H4 (cell line): ENCODE data around the gene MTRR. TPM values are rescaled to one million over a fixed set of nuclear protein-coding genes. Genes with fewer than 3 reads are reported as not detected.

Experiments used
- DNase-seq: peaks from one replicate; pipeline ENCODE4 v3.0.0-alpha.2; 2015; ENCODE audit warnings: low spot score
- total RNA-seq: library from RNA; depleted of rRNA; stranded (reverse); fragments of >200 nt; shearing (Covaris generic); gene quantifications from 2 replicates; pipeline ENCODE4 v1.2.3, GENCODE V29; 2014; rRNA removed

MTRR gene
- total RNA-seq = 29.7 and 37.4 TPM in 2 replicates

DNA sequence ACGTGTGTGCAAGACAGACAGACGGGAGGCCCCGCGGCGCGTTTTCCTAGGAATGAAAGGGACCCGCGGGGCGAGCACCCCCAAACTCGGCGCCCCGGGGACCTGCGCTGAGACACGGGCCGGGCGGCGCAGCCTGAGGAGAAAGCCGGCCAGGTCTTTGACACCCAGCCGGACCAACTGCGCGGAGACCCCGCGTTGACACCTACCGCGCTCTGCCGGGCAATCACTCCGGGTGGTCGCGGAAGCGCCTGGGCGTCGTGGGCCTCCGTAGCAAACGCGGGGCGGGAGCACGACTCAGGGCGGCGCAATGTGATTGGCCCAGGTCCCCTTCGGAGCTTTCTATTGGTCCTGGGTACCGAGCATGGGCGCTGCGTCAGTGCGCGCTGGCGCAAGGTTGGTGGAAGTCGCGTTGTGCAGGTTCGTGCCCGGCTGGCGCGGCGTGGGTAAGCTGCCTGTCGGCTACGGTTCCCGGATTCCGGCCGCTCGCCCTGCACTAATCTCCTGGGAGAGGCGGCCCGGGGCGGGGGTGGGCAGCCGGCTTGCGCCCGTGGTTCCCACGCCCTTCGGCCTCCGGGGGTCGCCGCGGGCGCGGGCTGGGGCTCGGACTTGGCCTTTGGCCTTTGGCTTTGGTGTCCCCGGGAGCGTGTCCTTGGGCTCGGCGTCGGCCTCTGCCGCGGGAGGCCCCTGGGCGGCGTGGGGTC is at the start of gene MTRR, which contains the start of gene FASTKD3:
MTRR (plus strand) TSS at position 376 of the 701 bp plus-strand sequence. CDS start 1,647 bp downstream, outside the sequence.
FASTKD3 (minus strand) TSS at position 259 of the 701 bp plus-strand sequence. CDS start 948 bp downstream, outside the sequence.
- peak; percentile 94 for DNase-seq

DNA sequence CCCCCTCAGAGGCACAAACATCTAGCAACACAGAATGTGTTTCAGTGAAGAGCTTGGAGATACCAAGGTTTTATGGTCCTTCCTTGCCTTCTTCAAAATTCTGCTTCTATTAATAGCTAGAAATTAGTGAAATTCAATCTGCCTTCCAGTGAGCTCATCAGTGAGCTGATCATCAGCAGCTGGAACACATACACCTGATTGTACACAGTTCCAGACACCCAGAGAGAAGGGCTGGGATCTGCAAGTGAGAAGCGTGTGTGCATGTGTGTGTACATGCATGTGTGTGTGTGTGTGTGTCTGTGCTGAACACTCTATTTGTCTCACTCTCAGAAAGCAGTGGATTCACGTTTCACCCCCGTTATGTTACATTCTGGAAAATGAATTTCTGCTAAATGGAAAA is 46.5 kb upstream of the MTRR start:
- no peak for DNase-seq

DNA sequence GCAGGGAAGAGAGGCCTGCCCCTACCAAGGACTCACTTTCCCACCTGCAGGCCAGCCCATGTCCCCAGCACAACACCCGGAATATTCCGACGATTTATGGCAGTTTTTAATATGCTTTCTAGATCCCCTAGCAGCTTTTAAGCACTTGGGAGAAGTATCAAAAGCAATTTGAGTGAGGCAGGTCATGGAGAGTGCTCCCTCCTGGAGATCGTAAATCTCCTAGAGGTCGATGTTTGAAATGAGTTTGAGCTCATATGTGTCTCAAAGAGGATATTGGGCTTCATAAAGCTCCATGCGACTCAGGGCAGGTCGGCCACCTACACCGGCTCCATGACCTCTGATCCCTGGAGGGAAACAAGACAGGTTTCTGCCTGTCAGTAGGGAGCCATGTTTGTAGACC is 45.4 kb upstream of the MTRR start:
- no peak for DNase-seq

DNA sequence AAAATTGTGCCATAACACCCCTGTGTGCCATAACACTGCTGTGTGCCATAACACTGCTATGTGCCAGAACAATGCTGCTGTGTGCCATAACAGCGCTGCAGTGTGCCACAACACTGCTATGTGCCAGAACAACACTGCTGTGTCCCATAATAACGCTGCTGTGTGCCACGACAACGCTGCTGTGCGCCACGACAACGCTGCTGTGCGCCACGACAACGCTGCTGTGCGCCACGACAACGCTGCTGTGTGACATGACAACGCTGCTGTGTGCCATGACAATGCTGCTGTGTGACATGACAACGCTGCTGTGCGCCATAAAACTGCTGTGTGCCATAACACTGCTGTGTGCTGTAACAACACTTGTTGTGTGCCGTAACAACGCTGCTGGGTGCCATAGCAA is 44.0 kb upstream of the MTRR start:
- no peak for DNase-seq

DNA sequence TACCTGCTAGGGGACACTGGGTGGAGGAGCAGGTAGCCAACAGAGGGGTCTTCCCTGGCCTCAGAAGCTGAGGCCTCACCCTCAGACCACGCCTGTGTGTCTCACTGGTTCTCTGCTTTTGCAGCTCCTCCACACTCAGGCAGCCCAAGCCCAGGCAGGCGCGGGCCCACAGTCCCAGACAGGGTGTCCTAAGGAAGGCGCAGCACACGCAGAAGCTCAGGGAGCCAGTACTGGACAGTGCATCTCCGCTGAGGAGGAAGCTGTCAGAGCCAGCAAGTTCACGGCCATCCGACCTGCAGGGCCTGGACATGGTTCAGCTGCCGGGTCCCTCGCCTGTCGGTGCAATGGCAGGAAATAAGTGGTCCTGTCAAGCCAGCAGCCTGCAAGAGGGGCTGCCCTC is 43.3 kb upstream of the MTRR start:
- no peak for DNase-seq

DNA sequence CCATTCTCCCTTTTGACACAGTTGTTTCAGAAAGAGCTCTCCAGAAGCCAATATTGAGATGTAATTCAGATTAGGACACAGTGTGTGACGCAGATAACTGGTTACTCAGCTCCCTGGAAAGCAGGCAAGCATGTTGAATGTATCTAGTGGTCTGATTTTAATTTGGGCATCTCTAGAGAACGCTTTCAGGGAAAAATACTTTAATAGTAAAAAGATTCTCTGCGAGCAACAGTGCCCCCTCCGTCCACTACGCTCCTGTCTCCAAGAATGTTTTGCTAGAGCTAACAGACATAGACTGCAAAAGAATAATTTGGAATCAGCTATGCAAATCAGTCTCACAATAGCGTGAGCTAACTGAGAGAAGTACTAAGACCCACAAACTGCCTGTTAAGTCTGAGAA is 41.3 kb upstream of the MTRR start:
- DNase-seq = no peak

DNA sequence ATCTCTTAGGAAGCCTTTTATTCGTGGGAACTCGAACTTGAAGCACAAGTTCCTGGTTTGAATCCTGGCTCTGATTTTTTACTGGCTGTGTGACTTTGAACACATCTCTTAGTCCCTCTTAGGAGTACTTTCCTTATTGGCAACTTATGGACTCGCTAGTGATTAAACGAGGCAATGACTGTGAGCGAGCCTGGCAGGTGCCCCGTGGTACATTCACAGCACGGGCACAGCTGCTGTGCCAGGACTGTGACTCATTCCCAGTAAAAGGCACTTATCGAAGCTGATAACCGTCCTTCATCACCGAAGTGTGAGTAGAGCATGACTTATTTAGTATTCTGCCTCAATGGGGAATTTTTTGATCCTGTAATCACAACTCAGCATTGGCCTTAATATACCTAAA is 40.7 kb upstream of the MTRR start:
- DNase-seq = no peak

DNA sequence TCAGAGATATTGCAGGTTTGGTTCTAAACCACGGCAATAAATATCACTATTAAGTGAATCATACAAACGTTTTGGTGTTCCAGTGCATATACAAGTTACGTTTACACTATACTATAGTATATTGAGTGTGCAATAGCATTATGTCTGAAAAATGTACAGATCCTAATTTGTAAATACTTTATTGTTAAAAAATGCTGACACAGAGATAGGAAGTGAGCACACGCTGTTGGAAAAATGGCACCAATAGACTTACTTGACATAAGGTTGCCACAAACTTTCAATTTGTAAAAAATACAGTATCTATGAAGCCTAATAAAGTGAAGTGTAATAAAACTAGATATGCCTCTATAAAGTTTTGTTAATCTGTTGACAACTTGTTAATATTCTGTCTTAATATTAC is 34.0 kb upstream of the MTRR start:
- no peak for DNase-seq

DNA sequence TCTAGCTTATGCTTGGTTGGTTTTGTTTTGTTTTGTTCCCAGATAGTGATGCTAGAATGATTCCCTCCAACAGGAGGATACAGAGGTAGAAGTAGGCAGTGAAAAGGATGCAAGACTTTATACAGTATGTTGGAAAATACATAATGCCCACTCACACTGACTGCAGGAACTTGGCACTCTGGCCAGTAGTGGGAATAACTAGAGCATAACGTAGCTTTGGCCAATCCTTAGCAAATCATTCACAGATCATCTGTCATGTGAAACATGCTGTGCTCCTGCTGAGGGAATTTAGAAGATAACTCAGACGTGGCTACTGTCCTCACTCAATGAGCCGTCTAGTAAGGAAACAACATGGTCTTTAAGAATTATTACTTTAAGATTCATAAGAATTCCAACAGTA is 31.5 kb upstream of the MTRR start:
- no peak for DNase-seq

DNA sequence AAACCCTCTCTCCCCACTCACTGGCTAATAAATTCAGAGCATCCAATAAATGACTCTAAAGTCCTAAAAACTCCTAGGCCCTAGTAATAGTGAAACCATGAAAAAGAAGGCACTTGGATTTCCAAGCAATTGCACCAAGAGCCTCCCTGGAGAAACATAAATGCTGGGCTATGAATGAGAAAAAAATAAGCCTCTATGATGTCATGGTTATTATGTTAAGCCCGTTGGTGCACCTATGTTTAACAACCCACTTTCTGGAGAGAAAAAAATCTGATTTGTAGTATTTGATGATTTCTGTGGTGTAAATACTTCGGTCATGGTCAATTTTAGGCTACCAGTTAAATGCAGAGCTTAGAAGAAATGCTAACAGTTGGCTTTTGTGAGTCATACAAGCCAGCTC is 26.4 kb upstream of the MTRR start:
- DNase-seq = no peak

DNA sequence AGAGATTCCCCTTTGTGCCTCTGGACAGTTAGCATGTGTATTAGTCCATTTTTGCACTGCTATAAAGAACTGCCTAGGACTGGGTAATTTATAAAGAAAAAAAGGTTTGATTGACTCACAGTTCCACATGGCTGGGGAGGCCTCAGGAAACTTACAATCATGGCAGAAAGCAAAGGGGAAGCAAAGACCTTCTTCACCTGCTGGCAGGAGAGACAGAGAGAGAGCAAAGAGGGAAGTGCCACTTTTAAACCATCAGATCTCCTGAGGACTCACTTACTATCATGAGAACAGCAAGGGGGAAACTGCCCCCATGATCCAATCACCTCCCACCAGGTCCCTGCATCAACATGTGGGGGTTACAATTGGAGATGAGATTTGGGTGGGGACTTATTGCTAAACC is 24.0 kb upstream of the MTRR start:
- DNase-seq = no peak

DNA sequence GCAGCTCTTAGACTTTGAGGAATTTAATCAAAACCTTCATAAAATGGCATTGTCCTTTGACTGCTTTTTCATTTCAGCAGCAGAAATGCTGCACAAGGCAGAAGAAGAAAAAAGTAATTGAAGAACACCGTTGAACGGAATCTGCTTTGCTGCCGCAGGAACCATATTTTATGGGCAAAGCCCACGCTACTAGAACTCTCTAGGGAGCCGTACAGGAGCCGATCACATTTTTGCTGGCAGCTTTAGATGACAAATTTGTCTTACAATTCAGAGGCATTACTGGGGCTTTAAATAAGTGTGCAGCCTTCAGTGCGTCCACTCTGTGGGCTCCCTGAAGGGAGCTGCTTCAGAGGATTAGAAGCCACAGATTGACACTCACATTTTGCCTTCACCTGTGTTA is 23.4 kb upstream of the MTRR start:
- DNase-seq = no peak

DNA sequence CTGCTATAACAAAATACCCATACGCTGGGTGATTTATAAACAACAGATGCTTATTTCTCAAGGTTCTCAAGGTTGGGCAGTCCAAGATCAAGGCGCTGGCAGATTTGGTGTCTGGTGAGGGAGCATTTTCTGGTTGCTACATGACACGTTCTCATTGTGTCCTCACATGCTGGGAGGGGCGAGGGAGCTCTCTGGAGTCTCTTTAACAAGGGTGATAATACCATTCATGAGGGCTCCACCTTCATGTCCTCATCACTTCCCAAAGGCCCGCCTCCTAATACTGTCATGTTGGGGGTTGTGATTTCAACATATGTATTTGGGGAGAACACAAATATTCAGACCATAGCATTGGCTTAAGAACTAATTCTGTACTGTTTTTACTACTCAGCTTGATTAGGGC is 22.6 kb upstream of the MTRR start:
- no peak for DNase-seq

DNA sequence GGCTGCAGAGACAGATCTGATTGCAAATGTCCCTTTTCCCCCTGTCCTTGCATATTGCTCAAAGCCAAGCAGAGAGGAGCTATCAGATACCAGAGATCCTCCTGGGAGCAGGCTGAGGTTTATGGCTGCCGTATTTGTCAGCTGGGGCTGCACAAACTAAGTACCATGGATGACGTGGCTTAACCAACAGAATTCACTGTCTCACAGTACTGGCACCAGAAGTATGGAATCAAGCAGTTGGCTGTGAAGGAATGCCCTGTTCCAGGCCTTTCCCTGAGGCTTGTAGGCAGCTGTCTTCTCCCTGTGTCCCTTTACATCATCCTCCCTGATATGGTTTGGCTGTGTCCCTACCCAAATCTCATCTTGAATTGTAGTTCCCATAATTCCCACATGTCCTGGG is 20.7 kb upstream of the MTRR start:
- no peak for DNase-seq

DNA sequence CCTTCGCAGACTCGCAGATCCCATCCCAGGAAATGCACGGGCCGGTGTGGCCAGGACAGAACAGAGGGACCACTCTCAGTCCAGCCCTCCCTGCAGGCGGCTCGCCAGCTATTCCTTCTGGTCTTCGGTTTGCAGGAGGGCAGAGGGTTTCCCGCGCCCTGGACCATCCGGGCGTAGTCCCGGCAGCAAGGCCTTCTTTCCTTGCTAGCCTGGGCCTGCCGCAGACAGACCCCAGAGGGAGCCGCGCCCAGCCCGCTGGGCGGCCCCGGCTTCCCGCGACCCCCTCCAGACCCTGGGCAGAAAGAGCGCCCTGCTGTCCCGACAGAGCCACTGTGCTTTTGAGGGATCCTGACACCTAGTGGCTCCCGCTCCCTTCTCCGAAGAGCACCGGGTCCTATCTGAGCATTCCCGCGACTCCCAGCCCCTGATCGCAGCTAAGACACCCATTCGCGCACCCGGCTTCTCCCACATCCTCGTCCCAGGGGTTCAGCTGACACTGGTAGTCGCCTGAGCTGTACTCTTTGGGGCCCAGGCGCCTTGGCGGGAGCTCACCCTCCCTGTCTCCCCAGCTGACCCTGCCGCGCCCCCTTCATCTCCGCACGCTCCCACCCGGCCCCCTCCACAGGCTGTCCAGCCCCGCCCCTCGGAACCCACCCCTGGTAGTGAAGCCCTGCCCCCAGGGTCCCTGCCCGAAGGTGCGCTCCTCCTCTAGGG is 19.1 kb upstream of the MTRR start:
- no peak for DNase-seq

DNA sequence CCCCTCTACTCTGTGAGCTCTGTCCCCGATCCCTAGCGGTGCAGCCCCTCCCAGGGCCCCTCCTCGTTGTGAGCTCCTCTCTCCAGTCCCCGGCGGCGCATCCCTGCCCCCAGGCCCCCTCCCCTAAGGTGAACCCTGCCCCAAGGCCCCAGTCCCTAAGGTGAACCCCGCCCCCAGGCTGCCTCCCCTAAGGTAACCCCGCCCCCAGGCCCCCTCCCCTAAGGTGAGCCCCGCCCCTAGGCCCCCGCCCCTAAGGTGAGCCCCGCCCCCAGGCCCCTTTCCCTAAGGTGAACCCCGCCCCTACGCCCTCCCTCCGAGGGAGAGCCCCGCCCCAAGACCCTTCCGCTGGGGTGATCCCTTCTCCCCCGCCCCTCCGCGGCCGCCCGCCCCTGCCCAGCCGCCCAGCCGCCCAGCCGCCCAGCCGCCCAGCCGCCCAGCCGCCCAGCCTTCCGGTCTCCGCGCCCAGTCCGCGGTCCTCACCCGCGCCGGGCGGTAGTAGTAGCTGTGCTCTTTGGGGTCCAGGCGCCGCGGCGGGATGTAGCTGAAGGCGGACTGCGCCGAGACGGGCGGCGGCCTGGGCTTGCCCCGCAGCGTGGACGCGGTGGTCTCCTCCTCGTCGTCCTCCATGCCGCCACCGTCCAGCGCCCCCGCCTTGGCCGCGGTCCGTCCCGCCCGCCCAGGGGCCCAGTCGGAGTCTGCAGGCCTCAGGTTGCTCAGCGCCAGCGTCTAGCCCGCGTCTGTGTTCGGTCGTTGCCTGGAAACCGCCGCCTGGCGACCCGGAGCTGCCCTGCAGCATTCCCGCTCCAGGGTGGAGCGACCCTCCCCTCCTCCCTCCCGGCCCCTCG is 18.3 kb upstream of the MTRR start, which contains the start of gene CFAP90:
CFAP90 (minus strand) TSS at position 739 of the 845 bp plus-strand sequence; CDS start at position 627, 112 bp downstream.
- no peak for DNase-seq

DNA sequence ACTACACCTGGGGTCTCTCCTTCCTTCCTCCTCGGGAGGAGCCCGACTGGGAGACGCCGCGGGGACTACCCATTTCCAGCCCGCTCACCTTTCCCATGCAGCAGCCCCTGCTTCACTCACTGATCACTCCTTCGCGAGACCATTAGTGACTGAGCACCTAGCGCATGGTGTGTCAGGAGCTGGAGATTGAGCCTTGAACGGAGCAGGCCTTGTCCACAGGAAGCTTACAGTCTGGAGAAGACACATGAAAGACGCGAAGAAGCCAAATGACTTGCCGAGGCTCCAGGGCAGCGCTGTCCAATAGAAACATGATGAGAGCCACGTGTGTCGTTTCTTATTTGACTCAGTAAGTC is 17.7 kb upstream of the MTRR start:
- DNase-seq = no peak

DNA sequence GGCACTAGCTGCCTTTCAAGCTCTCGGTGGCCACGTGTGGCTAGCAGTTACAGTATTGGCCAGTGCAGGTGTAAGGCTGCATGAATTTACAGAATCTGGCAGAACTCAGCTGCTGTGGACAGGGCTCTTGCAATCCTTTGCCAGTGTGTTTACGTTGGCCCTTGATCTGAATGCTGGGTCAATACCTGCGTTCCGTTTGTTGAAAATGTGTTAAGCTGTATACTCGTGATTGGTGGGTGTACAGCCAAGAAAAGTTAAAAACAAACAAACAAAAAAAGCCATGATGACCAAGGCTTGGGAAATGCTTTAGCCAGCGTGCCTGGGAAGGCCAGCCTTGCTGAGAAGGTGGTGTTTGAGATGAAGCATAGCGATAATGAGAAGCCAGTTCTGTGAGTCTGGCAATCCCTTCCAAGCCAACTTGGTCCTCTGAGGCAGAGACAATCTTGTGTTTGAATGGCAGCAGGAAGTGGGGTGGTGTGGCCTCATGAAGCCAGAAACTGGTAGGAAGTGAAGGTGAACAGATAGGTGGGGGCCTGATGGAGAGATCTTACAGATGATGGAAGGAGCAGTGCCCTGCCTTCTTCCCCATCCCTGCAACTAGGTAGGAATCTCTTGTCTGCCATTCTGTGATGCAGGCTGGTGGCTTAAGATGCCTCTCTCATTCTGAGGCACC is 17.2 kb upstream of the MTRR start:
- DNase-seq = no peak

DNA sequence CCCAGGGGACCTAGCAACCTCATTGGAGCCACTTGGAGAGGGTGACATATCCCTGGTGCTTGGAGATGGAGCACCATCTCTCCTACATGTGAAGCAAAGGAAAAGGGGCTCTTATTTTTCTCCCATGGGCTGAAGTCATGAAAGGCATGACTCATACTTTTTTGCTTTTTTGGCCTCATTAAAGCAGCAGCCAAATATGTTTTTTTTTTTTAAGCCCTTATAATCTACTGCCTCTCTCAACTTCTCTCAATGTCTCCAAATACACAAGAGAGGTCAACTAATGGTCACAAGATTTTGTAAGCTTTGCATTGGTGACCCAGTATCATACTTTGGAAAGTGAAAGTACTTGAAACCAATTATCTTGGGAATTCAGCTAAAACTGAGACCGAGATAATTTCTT is 16.4 kb upstream of the MTRR start:
- DNase-seq = no peak

DNA sequence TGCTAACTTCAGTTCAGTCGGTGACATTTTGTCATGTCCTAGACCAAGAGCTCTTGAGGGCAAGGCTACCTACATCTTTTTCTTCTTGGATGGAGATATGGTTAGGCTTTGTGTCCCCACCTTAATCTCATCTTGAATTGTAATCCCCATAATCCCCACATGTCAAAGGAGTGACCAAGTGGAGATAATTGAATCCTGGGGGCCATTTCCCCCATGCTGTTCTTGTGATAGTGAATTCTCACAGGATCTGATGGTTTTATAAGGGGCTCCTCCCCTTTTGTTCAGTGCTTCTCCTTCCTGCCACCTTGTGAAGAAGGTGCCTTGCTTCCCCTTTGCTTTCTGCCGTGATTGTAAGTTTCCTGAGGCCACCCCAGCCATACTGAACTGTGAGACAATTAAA is 16.0 kb upstream of the MTRR start:
- no peak for DNase-seq

DNA sequence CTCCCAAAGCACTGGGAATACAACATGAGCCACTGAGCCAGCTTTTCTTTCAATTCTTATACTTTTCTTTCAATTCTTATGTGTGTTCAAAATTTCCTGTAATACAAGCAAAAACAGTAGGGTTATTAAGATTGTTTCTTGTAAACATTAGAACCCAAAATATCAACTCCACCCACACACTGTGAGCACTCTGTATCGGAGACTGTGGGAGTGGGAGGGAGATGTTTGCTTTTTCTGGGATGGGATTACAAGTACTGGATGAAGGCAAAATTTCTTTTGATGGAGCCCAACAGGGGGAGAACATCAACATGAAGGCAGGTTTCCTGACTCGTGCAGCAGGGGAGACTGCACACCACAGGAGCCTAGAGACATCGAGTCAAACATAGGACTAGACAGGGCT is 13.3 kb upstream of the MTRR start:
- no peak for DNase-seq

DNA sequence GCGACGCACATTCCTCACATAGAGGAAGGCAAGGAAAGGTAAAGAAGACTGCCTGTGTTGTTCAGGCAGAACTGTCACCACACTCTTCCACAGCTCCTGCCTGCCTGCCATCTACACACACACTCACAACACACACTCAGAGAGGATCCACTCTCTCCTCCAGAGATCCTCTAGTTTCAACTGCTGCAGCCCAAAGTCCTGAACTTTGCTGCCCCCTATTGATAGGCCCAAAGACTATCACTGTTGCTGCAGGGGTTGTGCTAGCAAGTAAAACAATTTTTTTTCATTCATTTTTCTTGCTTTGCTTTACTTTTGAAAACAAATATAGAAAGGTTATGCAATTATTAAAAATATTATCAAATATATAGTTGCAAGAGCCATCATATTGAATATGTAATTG is 12.1 kb upstream of the MTRR start:
- DNase-seq = peak; percentile 58
